ENCODE measurements around the gene TAGLN3. TPM values are rescaled to one million over a fixed set of nuclear protein-coding genes. Genes with fewer than 3 reads are reported as not detected.

The TAGLN3 gene
- total and polyA plus RNA-seq, 4 donors: not detected

DNA sequence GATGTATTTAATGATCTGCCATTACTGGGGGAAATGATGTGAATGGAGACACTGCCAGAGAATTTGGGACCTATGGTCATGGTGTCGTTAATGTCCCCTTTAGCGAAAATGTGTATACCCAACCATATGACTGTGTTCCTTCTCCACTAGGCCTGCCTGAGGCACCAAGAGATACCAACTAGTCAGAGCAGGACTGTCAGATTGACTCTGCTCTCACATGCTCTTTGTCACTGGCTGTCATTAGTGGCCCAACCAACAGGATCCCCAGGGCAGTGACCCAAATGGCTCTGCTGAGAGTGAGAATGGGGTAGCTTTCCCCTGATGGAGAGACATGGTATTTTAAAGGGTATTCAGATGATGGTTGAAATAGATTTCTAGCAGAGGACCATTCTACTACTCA lies 2.8 kb downstream of the TAGLN3 start (continued):
- no peak for TF ChIP-seq EGR1 (IDR thresholded peaks at IDR 0.05; ENCODE audit: low read depth in 2 of 2)
- TF ChIP-seq HNF4G (IDR thresholded peaks at IDR 0.05): no peak
- TF ChIP-seq GABPA (IDR thresholded peaks at IDR 0.05 in 1 of 2, conservative IDR thresholded peaks at IDR 0.05 in 1 of 2): no peak

- Histone ChIP-seq H3K27me3 (ENCODE audit: control insufficient read depth in 4 of 4, insufficient read depth in 4 of 4, low read length in 3 of 4) (peaks cover 0 to 3% (median 0%) of the 10 kb centered on the region in 4 donors), H3K36me3 (ENCODE audit: control insufficient read depth in 4 of 4, insufficient read depth in 3 of 4, low read depth in 1 of 4, low read length in 3 of 4) (no peaks in the 10 kb centered on the region), H3K27ac (ENCODE audit: low read depth in 1 of 2, low read length in 2 of 2) (no peak overlapping the region), H3K4me1 (ENCODE audit: control insufficient read depth in 4 of 4, insufficient read depth in 4 of 4, low read length in 3 of 4) (peaks cover 0 to 12% (median 7%) of the 10 kb centered on the region in 4 donors), H3K9ac (ENCODE audit: low read depth in 1 of 2, low read length in 2 of 2) (no peak overlapping the region), H3K9me3 (ENCODE audit: control insufficient read depth in 4 of 4, low read length in 3 of 4) (no peaks in the 10 kb centered on the region), H3K4me3 (ENCODE audit: low read depth in 1 of 3, low read length in 3 of 3) (no peak overlapping the region)
- WGBS: 86% methylated on average over 8 of the region's 8 CpGs
- TF ChIP-seq YY1 (IDR thresholded peaks at IDR 0.05) (no peak), RAD21 (IDR thresholded peaks at IDR 0.05) (no peak), NR2F2 (IDR thresholded peaks at IDR 0.05) (no peak), MAX (IDR thresholded peaks at IDR 0.05) (no peak), FOXA2 (IDR thresholded peaks at IDR 0.05) (no peak), TAF1 (conservative IDR thresholded peaks at IDR 0.05) (no peak), SP1 (IDR thresholded peaks at IDR 0.05) (no peak), FOXA1 (IDR thresholded peaks at IDR 0.05) (no peak), JUND (IDR thresholded peaks at IDR 0.05) (no peak), HNF4A (conservative IDR thresholded peaks at IDR 0.05) (no peak), REST (IDR thresholded peaks at IDR 0.05) (no peak), HNF4G (IDR thresholded peaks at IDR 0.05) (no peak), RXRA (IDR thresholded peaks at IDR 0.05) (no peak), GABPA (IDR thresholded peaks at IDR 0.05 in 1 of 2, conservative IDR thresholded peaks at IDR 0.05 in 1 of 2) (no peak), EGR1 (IDR thresholded peaks at IDR 0.05; ENCODE audit: low read depth in 2 of 2) (no peak)
- TF ChIP-seq, protein P1, sequence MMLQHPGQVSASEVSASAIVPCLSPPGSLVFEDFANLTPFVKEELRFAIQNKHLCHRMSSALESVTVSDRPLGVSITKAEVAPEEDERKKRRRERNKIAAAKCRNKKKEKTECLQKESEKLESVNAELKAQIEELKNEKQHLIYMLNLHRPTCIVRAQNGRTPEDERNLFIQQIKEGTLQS (IDR thresholded peaks at IDR 0.05): no peak
- TF ChIP-seq, protein P2, sequence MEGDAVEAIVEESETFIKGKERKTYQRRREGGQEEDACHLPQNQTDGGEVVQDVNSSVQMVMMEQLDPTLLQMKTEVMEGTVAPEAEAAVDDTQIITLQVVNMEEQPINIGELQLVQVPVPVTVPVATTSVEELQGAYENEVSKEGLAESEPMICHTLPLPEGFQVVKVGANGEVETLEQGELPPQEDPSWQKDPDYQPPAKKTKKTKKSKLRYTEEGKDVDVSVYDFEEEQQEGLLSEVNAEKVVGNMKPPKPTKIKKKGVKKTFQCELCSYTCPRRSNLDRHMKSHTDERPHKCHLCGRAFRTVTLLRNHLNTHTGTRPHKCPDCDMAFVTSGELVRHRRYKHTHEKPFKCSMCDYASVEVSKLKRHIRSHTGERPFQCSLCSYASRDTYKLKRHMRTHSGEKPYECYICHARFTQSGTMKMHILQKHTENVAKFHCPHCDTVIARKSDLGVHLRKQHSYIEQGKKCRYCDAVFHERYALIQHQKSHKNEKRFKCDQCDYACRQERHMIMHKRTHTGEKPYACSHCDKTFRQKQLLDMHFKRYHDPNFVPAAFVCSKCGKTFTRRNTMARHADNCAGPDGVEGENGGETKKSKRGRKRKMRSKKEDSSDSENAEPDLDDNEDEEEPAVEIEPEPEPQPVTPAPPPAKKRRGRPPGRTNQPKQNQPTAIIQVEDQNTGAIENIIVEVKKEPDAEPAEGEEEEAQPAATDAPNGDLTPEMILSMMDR (IDR thresholded peaks at IDR 0.05; ENCODE audit: low read depth, low read length, missing input control): no peak
- no peak for DNase-seq (ENCODE audit: low spot score)
Observed at GRCh38 chr3:112002096-112002971, 3.6 kb downstream of the TAGLN3 start.
